Pancreas (tissue), 10 donors: ENCODE data around the gene TMCC1. TPM values are rescaled to one million over a fixed set of nuclear protein-coding genes. Genes with fewer than 3 reads are reported as not detected.
A peak's percentile ranks its signal among the peaks of the same experiment; 100 is the strongest.
"Not testable (repeated sequence)": the region's sequence is repeated elsewhere in the genome, so short reads cannot be mapped to it uniquely, and the experiment has no call there.

ENCODE experiments used
- ATAC-seq, 4 donors: fragments of 200-7000 bp; cut with Tn5 transposase; one replicate each; pipeline versions ENCODE4 v1.8.0 to v1.9.1; 2020; ENCODE audit warnings: mild to moderate bottlenecking in 4 of 4, moderate library complexity in 4 of 4
- DNase-seq, 6 donors: peaks; one replicate each; pipeline ENCODE4 v3.0.0-alpha.2; 2020
- FAIRE-seq: peaks from 2 replicates; lab custom pipeline; 2012; peaks lifted over from hg19 to GRCh38; lab: Jason Lieb, UNC
- H3K27ac ChIP-seq, 4 donors: fragments of 200-600 bp; sonication (generic); 1 replicate in 3 of 4; 2 replicates in 1 of 4; pipeline versions ENCODE4 v1.5.0 to v1.8.0; 2020
- H3K27me3 ChIP-seq, 4 donors: fragments of 200-600 bp; one replicate each; pipeline ENCODE4 v1.8.0; 2021
- H3K36me3 ChIP-seq, 3 donors: fragments of 200-600 bp; sonication (generic) in 1 of 3; one replicate each; pipeline versions ENCODE4 v1.5.0 to v1.8.0; 2020 to 2021
- H3K4me1 ChIP-seq, 3 donors: fragments of 200-600 bp; one replicate each; pipeline ENCODE4 v1.8.0; 2021
- H3K4me3 ChIP-seq, 4 donors: fragments of 200-600 bp; sonication (generic) in 2 of 4; one replicate each; pipeline versions ENCODE4 v1.5.0 to v1.8.0; 2020 to 2021
- H3K9me3 ChIP-seq, 4 donors: fragments of 200-600 bp; one replicate each; pipeline ENCODE4 v1.8.0; 2021
- CTCF ChIP-seq, 4 donors: fragments of 200-600 bp; sonication (generic) in 3 of 4; IDR thresholded peaks; one replicate each; pipeline versions ENCODE4 v1.5.0 to v1.8.0; 2021; ENCODE audit warnings: antibody characterized with exemption in 4 of 4
- WGBS, 2 donors: extraction: QIAGEN DNeasy Blood & Tissue Kit; methylation state at CpG; one replicate each; pipeline ENCODE4 v1.1.7; 2013; 5-methylcytosine and 5-hydroxymethylcytosine counted together
- intact Hi-C, 3 donors: fragments of 100-400 bp; cut with DNase I; formaldehyde crosslinking; loops; one replicate each; pipeline versions ENCODE4 v1.11.1 to v1.14.2; 2022
- polyA plus RNA-seq, 2 donors: library from polyadenylated mRNA; stranded (reverse); fragments of 200-250 nt; gene quantifications; one replicate each; pipeline ENCODE4 v1.2.3, GENCODE V29; 2013
- total RNA-seq, 6 donors: library from RNA; stranded (reverse); fragmentation: NEBNext Ultra II Directional in 4 of 6; extraction: Animal tissue kit (Norgen Biotek cat#: 25700) in 4 of 6; gene quantifications; one replicate each; pipeline versions ENCODE4 v1.2.1 to v1.2.4, GENCODE V29; 2021 to 2023
- donor health status: healthy with polysubstance abuse.
- donor health status: DM: no; HTN: no; CAD: no; lungs with moderate emphysema.
- donor health status: DM: no; HTN: no; CAD: no.
- donor health status: control.
- donor health status: control.
- donor health status: Bipolar disorder and iron deficiency.
- donor health status: DM: yes; HTN: yes; CAD: no.
- donor health status: DM: no; HTN: no; CAD: no.
- donor health status: DM: no; HTN: no; CAD: no.
- donor health status: DM: yes; HTN: yes; CAD: no.

The TMCC1 gene
- total and polyA plus RNA-seq, 8 donors = 5.6 to 27.5 (median 16.9) TPM

GRCh38 chr3:129648391-129648790 lies 245.1 kb downstream of the TMCC1 start:
- Histone ChIP-seq H3K27ac (no peak overlapping the region), H3K9me3 (no peaks in the 10 kb centered on the region), H3K27me3 (no peaks in the 10 kb centered on the region), H3K36me3 (no peaks in the 10 kb centered on the region), H3K4me3 (no peak overlapping the region), H3K4me1 (no peaks in the 10 kb centered on the region)
- no peak for TF ChIP-seq CTCF (IDR thresholded peaks at IDR 0.05)
- ATAC-seq (no peak), FAIRE-seq (no peak), DNase-seq (no peak)
- WGBS, 2 donors = 78 to 86% methylated on average over 3 of the region's 3 CpGs
- intact Hi-C loops = loop anchor here in 1 of 3 donors (5.0 kb wide), 1 partner anchor 174 kb away; no protein-coding TSS in a partner anchor

- intact Hi-C loops = loop anchor here in 1 of 3 donors (5.0 kb wide), 1 partner anchor 177 kb away; no protein-coding TSS in a partner anchor
- no peak for FAIRE-seq
- TF ChIP-seq CTCF (IDR thresholded peaks at IDR 0.05) = no peak
- WGBS, 2 donors = 83 to 90% methylated on average over 5 of the region's 5 CpGs
- H3K36me3 ChIP-seq = no peaks in the 10 kb centered on the region
- H3K4me1 ChIP-seq = no peaks in the 10 kb centered on the region
- no peak overlapping the region for H3K27ac ChIP-seq
- H3K9me3 ChIP-seq = no peaks in the 10 kb centered on the region
- no peak overlapping the region for H3K4me3 ChIP-seq
- no peak for DNase-seq
- peak in 1 of 4 donors; percentile 33 for ATAC-seq
- H3K27me3 ChIP-seq = no peaks in the 10 kb centered on the region
Observed at GRCh38 chr3:129645286-129645685, 248.2 kb downstream of the TMCC1 start.

- intact Hi-C loops = loop anchor here in 1 of 3 donors (5.0 kb wide), 1 partner anchor 177 kb away; no protein-coding TSS in a partner anchor
- Histone ChIP-seq H3K9me3 (no peaks in the 10 kb centered on the region), H3K4me1 (no peaks in the 10 kb centered on the region), H3K36me3 (no peaks in the 10 kb centered on the region), H3K27ac (no peak overlapping the region), H3K4me3 (no peak overlapping the region), H3K27me3 (no peaks in the 10 kb centered on the region)
- FAIRE-seq (no peak), ATAC-seq (no peak), DNase-seq (no peak)
- 90 to 94% methylated on average over 3 of the region's 3 CpGs for WGBS, 2 donors
- no peak for TF ChIP-seq CTCF (IDR thresholded peaks at IDR 0.05)
Observed at GRCh38 chr3:129644836-129645235, 248.7 kb downstream of the TMCC1 start.

- H3K27ac ChIP-seq, intact Hi-C loops, H3K4me1 ChIP-seq, H3K4me3 ChIP-seq, ATAC-seq, H3K36me3 ChIP-seq, H3K9me3 ChIP-seq, FAIRE-seq, H3K27me3 ChIP-seq, DNase-seq: not testable (repeated sequence)
- WGBS, 2 donors = 31 to 38% methylated on average over 8 to 9 of the region's 10 CpGs
Observed at GRCh38 chr3:129641567-129642260, 251.8 kb downstream of the TMCC1 start.

GRCh38 chr3:129640985-129641384 lies 252.5 kb downstream of the TMCC1 start:
- not testable (repeated sequence) for FAIRE-seq, ATAC-seq

GRCh38 chr3:129638481-129638880 lies 255.0 kb downstream of the TMCC1 start:
- H3K27me3 ChIP-seq = no peaks in the 10 kb centered on the region
- no peaks in the 10 kb centered on the region for H3K36me3 ChIP-seq
- no peak for FAIRE-seq
- no peak for DNase-seq
- no peaks in the 10 kb centered on the region for H3K9me3 ChIP-seq
- no peak overlapping the region for H3K27ac ChIP-seq
- intact Hi-C loops = loop anchor here (10.0 kb wide), 2 partner anchors 296 to 306 kb away; no protein-coding TSS in a partner anchor
- WGBS, 2 donors = 77 to 78% methylated on average over 3 of the region's 3 CpGs
- no peak for ATAC-seq
- H3K4me1 ChIP-seq = no peaks in the 10 kb centered on the region
- no peak for TF ChIP-seq CTCF (IDR thresholded peaks at IDR 0.05)
- no peak overlapping the region for H3K4me3 ChIP-seq

More at GRCh38 chr3:129640985-129641384, 252.5 kb downstream of the TMCC1 start:
- H3K36me3 ChIP-seq, intact Hi-C loops, H3K4me3 ChIP-seq, H3K9me3 ChIP-seq, H3K27me3 ChIP-seq, DNase-seq, H3K27ac ChIP-seq, H3K4me1 ChIP-seq: not testable (repeated sequence)
- WGBS, 2 donors = 86 to 89% methylated on average over 7 of the region's 7 CpGs
